DMS53 treated with DMSO at 0.1 percent for 48 hours (cell line): ENCODE measurements around the gene ARL6IP4.

Experiments used
- DNase-seq: peaks from one replicate; lab custom pipeline; 2025; ENCODE audit not compliant: unreplicated experiment; lab: John Stamatoyannopoulos, UW

Gene ARL6IP4

DNA sequence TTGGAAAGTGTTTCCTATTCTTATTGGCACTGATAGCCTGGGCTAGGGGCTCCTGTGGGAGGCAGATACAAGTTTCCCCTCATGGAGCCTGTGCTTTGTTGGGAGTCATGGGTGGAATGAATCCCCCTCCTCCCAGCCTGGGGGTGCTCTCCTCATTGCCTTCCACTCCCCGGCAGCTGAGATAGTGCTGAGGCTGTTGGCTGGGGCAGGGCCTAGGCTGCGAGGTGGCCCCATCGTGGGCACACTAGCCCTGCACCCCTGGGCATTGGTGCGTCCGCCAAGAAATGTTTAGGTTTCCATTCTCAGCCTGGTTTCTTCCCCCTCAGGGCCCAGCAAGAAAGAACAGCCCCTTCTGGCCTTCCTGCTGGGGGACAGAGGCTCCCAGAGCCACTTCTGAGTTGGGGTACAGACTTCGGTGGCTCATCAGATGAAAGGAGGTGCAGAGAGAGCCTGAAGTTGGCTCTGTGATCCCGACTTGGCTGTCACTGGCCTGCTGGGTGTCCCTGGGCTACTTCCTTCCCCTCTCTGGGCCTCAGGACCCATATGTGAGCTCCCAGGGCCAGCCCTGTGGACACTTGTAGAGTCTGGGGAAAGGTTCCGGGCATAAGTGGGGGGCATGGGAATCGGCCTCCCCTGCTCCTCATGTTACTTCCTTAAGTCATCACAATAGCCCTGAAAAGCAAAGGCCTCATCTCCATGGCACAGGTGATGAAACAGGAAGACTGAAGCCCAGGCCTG lies 2.7 kb upstream of the ARL6IP4 start:
- DNase-seq = no peak

DNA sequence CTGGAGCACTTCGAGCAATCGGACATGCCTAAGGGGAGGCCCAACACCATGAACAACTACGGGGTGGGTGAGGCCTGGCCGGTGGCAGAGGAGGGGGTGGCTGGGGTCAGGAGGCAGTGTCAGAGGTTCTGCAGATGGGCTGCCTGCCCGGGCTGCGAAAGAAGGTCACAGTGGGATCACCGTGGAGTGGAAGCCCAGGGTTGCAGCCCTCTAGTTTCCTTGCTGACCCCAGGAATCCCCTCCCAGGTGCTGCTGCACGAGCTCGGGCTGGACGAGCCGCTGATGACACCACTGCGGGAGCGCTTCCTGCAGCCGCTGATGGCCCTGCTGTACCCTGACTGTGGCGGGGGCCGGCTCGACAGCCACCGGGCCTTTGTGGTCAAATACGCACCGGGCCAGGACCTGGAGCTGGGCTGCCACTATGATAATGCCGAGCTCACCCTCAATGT lies 1.9 kb upstream of the ARL6IP4 start:
- DNase-seq = no peak

DNA sequence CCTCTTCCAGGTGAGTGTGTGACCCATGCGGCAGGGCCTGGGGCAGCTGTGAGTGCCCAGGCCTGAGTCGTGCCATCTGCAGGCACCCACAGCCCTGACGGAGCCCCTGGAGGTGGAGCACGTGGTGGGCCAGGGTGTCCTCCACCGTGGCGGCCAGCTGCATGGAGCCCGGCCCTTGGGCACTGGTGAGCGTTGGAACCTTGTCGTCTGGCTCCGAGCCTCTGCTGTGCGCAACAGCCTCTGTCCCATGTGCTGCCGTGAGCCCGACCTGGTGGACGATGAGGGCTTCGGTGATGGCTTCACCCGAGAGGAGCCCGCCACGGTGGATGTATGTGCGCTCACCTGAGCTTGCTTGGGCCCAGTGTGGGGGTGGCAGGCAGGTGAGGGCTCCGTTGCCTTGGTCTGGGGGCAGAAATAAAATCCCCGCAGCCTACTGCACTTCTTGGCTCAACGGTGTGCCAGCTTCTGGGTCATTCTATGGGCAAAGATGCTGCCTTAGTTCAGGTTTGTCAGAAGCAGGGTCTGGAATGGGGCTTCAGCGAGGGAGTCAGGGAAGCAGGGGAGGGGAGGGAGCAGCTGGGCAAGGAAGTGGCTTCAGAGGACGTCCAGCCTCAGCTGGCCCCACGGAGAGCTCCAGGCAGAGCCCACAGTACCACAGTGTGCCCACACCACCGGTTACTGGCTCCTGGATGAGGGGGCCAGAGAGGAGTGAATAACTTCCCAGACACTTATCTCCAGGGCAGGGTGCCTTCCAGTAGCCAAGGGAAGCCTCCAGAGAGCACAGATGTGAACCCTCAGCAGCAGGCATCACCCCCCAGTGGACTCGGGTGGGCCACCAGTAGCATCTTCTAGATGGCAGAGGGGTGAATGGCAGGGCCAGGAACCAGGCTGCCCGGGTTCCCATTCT lies 1.2 kb upstream of the ARL6IP4 start:
- DNase-seq = no peak

DNA sequence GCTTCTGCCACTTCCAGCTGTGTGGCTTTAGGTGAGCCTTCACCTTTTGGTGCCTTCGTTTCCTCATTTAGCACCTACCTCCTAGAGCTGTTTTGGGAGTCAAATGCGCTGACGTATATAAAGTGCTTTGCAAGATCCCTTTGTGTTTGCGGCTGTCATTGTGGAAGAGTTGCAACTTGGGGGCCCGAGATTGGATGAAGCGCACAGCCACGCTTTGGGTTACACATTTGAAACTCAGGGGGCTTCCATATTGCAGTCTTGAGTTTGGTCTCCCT lies 636 bp upstream of the ARL6IP4 start:
- peak; percentile 13 for DNase-seq

DNA sequence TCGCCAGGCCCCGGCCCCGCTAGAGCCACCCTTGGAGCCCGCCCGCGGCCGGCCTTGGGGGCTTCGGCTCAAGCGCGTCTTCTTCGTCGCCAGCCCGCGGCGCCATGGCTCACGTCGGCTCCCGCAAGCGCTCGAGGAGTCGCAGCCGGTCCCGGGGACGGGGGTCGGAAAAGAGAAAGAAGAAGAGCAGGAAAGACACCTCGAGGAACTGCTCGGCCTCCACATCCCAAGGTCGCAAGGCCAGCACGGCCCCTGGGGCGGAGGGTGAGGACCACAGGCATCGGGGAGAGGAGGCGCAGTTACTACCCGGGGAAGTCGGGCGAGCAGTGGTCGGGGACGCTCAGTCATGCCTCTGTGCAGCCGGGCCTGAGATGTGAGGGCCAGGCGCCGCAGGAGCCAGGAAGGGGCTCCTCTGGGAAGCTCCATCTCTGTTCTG lies 573 bp downstream of the ARL6IP4 start:
- no peak for DNase-seq

- no peak for DNase-seq
Measured at GRCh38 chr12:122981587-122982476, 1.4 kb downstream of the ARL6IP4 start.

- no peak for DNase-seq
Measured at GRCh38 chr12:122982477-122982815, 2.0 kb downstream of the ARL6IP4 start.

GRCh38 chr12:122982963-122983788 lies 2.7 kb downstream of the ARL6IP4 start:
- DNase-seq = no peak

- no peak for DNase-seq
Measured at GRCh38 chr12:122983789-122984515, 3.5 kb downstream of the ARL6IP4 start.

DNA sequence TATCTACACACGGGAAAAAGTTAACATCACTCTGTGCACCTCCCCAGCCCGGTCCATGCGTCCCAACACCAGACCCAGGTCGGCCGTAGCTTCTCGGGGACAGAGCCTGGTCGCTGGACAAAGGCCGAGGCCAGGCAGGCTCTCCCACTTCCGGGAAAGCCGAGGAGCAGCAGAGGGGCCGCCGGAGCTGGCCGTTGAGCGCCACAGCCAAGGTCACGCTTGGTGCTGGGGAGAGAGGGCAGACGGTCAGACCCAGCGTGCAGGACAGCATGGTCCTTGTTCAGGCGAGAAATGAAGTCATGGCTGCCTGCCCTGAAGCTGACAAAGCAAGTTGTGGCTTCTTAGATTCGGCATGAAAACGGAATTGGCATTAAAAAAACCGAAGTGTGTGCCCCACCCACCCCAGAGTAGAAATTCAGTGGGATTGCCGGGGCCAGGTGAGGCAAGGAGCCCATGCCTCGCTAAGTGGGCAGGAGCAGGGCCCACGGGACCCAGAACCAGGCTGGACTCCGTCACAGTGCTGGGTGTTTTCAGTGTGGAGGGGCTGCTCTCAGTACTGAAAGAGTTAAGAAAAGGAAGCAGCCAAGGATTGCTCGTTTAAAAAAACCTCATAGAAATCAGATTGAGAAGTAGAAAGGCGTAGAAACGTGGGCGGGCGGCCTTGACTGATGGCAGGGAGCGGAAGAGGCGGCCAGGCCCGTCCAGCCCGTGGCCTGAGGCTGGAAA lies 4.3 kb downstream of the ARL6IP4 start:
- DNase-seq = no peak

DNA sequence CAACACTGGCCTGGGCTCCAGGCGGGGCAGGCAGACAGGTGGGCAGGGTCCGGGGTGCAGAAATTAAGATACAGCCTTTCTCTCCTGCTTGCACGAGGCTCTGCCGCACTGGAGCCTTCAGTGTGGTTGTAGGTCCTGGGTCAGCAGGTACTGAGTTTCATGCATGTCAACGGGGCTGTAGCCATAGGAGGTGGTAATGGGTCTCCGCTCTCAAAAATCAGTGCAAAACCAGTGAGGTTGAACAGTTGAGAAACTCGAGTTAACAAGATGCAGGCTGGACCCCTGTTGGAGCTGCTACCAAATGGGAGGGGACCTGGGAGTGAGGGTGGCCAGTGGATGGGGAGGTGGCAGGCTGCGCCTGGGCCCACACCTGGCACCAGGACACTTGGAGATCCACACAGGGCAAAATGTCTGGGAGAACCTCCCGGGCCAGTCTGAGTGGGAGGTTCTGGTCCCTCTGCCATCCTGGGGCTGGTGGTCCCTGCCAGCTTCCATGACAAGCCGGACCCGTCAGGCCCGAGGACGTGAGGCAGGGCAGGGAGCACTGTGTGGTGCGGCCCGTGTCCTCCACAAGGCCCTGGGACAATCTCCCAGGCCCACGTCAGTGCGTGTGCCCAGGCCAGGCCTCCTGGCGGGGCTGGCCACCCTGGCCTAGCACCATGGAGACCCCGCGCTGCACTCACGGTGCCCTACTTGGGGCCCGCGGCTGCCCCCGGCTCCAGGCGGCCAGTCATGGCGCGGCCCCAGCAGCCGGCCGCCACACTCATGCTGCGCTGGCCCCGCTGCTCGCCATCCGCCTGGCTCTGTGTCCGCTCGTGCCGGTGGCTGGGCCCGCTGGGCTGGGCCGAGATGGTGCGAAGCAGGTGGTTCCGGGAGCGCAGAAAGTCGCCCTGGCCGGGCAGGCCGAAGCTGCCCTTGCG lies 5.1 kb downstream of the ARL6IP4 start:
- DNase-seq = no peak

- no peak for DNase-seq
Measured at GRCh38 chr12:122986258-122986871, 5.9 kb downstream of the ARL6IP4 start.

- no peak for DNase-seq
Measured at GRCh38 chr12:122987086-122987951, 6.8 kb downstream of the ARL6IP4 start.

- DNase-seq = no peak
Measured at GRCh38 chr12:122988036-122988435, 7.6 kb downstream of the ARL6IP4 start.

DNA sequence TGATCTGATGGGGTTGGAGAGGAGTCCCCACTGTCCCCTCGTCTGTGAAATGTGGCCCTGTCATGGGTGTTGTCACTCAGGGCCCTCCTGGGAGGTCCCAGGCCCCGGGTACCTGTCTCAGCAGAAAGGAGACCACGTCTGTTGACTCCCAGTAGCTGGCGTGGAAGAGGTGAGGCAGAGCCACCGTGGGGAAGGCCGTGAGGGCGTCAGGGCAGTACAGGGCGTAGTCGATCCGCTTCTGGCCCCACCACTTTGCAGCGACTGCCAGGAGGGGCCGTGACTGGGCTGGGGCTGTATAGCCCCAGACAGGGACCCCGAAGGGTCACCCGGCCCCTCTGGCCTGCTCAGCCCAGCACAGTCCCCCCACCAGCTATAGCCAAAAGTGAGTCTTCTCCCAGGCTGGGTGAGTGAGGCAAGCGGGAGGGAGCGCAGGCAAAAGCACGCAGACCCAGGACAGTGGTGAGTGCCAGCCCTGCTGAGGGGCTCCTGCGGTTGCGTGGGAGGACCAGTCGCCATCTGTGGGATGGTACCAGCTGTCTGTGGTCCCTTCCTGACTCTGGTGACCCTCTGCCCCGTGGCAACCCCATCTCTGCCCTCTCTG lies 8.2 kb downstream of the ARL6IP4 start:
- no peak for DNase-seq

DNA sequence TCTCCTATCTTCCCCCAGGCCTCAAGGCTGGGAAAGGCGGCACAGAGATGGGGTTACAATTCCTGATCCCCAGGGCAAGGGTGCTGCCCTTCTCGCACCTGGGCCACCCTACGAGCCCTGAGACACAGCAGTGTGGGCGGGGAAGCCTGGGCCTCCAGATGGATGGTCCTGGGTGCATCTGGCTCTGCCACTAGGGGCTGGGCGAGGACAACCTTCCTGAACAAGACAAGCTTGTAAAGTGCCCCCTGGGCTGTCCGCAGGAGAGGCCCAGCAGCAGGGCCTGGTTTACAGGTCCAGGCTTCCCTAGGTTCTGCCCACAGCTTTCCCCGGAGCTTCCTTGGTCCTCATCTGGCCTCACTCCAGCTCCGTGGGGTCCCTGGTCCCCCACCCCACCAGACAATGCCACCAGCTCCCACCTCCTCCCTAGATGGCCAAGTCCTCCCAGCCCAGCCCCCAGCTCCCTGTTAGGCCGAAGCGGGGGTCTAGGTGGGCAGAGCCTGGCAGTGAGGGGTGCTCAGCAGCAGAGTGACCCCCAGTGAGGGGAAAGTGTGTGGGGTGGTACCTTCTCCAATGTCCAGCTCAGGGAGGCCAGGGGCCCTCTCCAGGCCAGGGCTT lies 8.9 kb downstream of the ARL6IP4 start:
- DNase-seq = no peak
